ENCODE results near the gene KCTD7.

DNA sequence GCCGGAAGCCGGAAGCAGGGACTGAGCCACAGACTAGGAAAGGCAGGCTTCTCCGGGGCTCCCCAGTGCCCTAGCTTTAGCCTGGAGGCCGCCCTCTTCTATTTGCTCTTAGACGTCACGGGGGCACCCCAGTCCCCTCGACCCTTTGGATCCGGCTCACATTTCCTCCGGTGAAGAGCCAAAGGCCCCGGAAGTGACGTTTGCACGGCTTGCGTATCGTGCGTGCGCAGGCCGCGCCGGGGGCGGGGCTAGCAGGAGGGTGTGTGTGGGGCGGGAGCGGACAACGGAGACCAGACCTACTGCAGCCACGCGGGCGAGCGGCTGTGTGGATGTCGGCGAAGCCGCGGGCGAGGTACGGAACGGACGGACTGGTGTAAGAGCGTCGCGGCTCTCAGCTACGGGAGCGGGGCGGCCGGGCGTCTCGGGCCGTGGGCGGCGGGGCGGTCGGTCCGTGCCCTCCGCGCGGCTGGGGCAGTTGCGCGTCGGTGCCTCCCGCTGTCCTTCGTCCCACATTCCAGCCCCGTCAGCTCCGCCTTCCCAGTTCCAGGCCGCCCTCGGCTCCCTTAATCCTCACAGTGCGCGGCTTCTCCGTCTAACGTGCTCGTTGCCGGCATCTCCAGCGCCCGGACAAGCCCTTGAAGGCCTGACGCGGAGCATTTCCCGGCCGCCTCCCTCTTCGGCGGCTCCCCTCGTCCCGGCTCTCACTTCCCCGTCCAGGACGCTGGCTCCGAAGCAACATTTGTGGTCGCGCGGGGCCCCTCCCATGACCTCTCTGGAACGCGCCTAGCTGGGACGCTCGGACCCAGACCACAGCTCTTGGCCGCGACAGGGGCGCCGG, 25.8 kb downstream of the KCTD7 start:
- TF ChIP-seq, protein P1, sequence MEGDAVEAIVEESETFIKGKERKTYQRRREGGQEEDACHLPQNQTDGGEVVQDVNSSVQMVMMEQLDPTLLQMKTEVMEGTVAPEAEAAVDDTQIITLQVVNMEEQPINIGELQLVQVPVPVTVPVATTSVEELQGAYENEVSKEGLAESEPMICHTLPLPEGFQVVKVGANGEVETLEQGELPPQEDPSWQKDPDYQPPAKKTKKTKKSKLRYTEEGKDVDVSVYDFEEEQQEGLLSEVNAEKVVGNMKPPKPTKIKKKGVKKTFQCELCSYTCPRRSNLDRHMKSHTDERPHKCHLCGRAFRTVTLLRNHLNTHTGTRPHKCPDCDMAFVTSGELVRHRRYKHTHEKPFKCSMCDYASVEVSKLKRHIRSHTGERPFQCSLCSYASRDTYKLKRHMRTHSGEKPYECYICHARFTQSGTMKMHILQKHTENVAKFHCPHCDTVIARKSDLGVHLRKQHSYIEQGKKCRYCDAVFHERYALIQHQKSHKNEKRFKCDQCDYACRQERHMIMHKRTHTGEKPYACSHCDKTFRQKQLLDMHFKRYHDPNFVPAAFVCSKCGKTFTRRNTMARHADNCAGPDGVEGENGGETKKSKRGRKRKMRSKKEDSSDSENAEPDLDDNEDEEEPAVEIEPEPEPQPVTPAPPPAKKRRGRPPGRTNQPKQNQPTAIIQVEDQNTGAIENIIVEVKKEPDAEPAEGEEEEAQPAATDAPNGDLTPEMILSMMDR (optimal IDR thresholded peaks at IDR 0.05 in 1 of 3, IDR thresholded peaks at IDR 0.05 in 1 of 3, conservative IDR thresholded peaks at IDR 0.05 in 1 of 3; ENCODE audit: extremely low read depth in 1 of 3, insufficient read depth in 2 of 3, low read length in 3 of 3) = no peak
- TF ChIP-seq EZH2 (IDR thresholded peaks at IDR 0.05; ENCODE audit: low read length) = no peak
